ENCODE data around the gene SPART.

SPART gene

GRCh38 chr13:36347531-36348210 lies 1.5 kb upstream of the SPART start:
- H2AFZ ChIP-seq (ENCODE audit: low read depth, low read length) = no peak overlapping the region
- H3K27me3 ChIP-seq (ENCODE audit: control insufficient read depth in 1 of 2, insufficient read depth in 1 of 2, low read length in 2 of 2) = no peaks in the 10 kb centered on the region
- H3K4me3 ChIP-seq (ENCODE audit: insufficient read depth in 1 of 2, low read depth in 1 of 2, low read length in 2 of 2) = peak overlapping the region in 1 of 2 experiments; percentile 90
- no peak overlapping the region for H3K18ac ChIP-seq (ENCODE audit: low read depth in 1 of 2, low read length in 2 of 2)
- peak overlapping the region; percentile 4 for H4K8ac ChIP-seq (ENCODE audit: low read length)
- H3K27ac ChIP-seq (ENCODE audit: low read length, poor library complexity, severe bottlenecking) = no peak overlapping the region
- H3K23ac ChIP-seq (ENCODE audit: low read length in 2 of 2) = no peak overlapping the region
- no peaks in the 10 kb centered on the region for H3K9me3 ChIP-seq (ENCODE audit: control insufficient read depth, low read length)
- H3K79me1 ChIP-seq (replicated peaks; ENCODE audit: low read length, poor library complexity, severe bottlenecking) = peaks cover 9% of the 10 kb centered on the region
- H3K4me2 ChIP-seq (ENCODE audit: low read length, poor library complexity, severe bottlenecking) = no peak overlapping the region
- no peaks in the 10 kb centered on the region for H3K36me3 ChIP-seq (ENCODE audit: control insufficient read depth in 1 of 2, insufficient read depth in 2 of 2, low read depth in 1 of 2, low read length in 2 of 2)
- WGBS = 98% methylated on average over 7 of the region's 10 CpGs
- H4K91ac ChIP-seq (ENCODE audit: low read length) = no peak overlapping the region
- no peak overlapping the region for H2BK12ac ChIP-seq (ENCODE audit: low read length in 2 of 2)
- H3K4me1 ChIP-seq (ENCODE audit: control insufficient read depth, insufficient read depth, low read depth, low read length) = peaks cover 6% of the 10 kb centered on the region
- peak overlapping the region in 1 of 2 experiments; percentile 47 for H3K4ac ChIP-seq (ENCODE audit: low read depth in 1 of 2, low read length in 2 of 2)
- H3K9ac ChIP-seq (ENCODE audit: low read length) = peak overlapping the region; percentile 100
- no peak overlapping the region for H2BK120ac ChIP-seq (ENCODE audit: low read depth, low read length)
- no peak overlapping the region for H2BK5ac ChIP-seq (ENCODE audit: low read depth, low read length, poor library complexity, severe bottlenecking)
- no peak overlapping the region for H2AK5ac ChIP-seq (ENCODE audit: low read length, severe bottlenecking)
- H3K14ac ChIP-seq (ENCODE audit: low read length in 2 of 2) = no peak overlapping the region
- peak overlapping the region; percentile 64 for H2BK15ac ChIP-seq (ENCODE audit: low read depth, poor library complexity, severe bottlenecking)
- DNase-seq = no peak

GRCh38 chr13:36345438-36346221 lies 564 bp downstream of the SPART start:
- Histone ChIP-seq H3K4me1 (ENCODE audit: control insufficient read depth, insufficient read depth, low read depth, low read length) (peaks cover 6% of the 10 kb centered on the region), H3K4me3 (ENCODE audit: insufficient read depth in 1 of 2, low read depth in 1 of 2, low read length in 2 of 2) (peak overlapping the region; percentile 66 to 90), H2BK12ac (ENCODE audit: low read length in 2 of 2) (no peak overlapping the region), H2BK120ac (ENCODE audit: low read depth, low read length) (peak overlapping the region; percentile 94), H3K18ac (ENCODE audit: low read depth in 1 of 2, low read length in 2 of 2) (peak overlapping the region; percentile 93 to 99), H3K14ac (ENCODE audit: low read length in 2 of 2) (peak overlapping the region in 1 of 2 experiments; percentile 0), H3K9me3 (ENCODE audit: control insufficient read depth, low read length) (no peaks in the 10 kb centered on the region), H4K91ac (ENCODE audit: low read length) (peak overlapping the region; percentile 99), H2AK5ac (ENCODE audit: low read length, severe bottlenecking) (no peak overlapping the region), H3K27me3 (ENCODE audit: control insufficient read depth in 1 of 2, insufficient read depth in 1 of 2, low read length in 2 of 2) (no peaks in the 10 kb centered on the region), H4K8ac (ENCODE audit: low read length) (peak overlapping the region; percentile 94), H3K36me3 (ENCODE audit: control insufficient read depth in 1 of 2, insufficient read depth in 2 of 2, low read depth in 1 of 2, low read length in 2 of 2) (no peaks in the 10 kb centered on the region), H2BK5ac (ENCODE audit: low read depth, low read length, poor library complexity, severe bottlenecking) (peak overlapping the region; percentile 98), H3K4ac (ENCODE audit: low read depth in 1 of 2, low read length in 2 of 2) (peak overlapping the region; percentile 80 to 92), H3K9ac (ENCODE audit: low read length) (peak overlapping the region; percentile 100), H2AFZ (ENCODE audit: low read depth, low read length) (no peak overlapping the region), H3K27ac (ENCODE audit: low read length, poor library complexity, severe bottlenecking) (peak overlapping the region; percentile 86), H2BK15ac (ENCODE audit: low read depth, poor library complexity, severe bottlenecking) (peak overlapping the region; percentile 61), H3K23ac (ENCODE audit: low read length in 2 of 2) (no peak overlapping the region), H3K4me2 (ENCODE audit: low read length, poor library complexity, severe bottlenecking) (peak overlapping the region; percentile 20), H3K79me1 (replicated peaks; ENCODE audit: low read length, poor library complexity, severe bottlenecking) (peaks cover 11% of the 10 kb centered on the region)
- peak; percentile 95 for DNase-seq
- under 1% methylated on average over 48 of the region's 50 CpGs for WGBS

GRCh38 chr13:36344886-36345437 lies 1.2 kb downstream of the SPART start:
- peak overlapping the region; percentile 100 for H3K9ac ChIP-seq (ENCODE audit: low read length)
- no peak overlapping the region for H3K18ac ChIP-seq (ENCODE audit: low read depth in 1 of 2, low read length in 2 of 2)
- no peaks in the 10 kb centered on the region for H3K9me3 ChIP-seq (ENCODE audit: control insufficient read depth, low read length)

GRCh38 chr13:36344173-36344572 lies 2.0 kb downstream of the SPART start:
- H3K23ac ChIP-seq (ENCODE audit: low read length in 2 of 2) = no peak overlapping the region
- no peaks in the 10 kb centered on the region for H3K36me3 ChIP-seq (ENCODE audit: control insufficient read depth in 1 of 2, insufficient read depth in 2 of 2, low read depth in 1 of 2, low read length in 2 of 2)
- peak overlapping the region; percentile 100 for H3K9ac ChIP-seq (ENCODE audit: low read length)
- peaks cover 6% of the 10 kb centered on the region for H3K4me1 ChIP-seq (ENCODE audit: control insufficient read depth, insufficient read depth, low read depth, low read length)
- no peak overlapping the region for H3K18ac ChIP-seq (ENCODE audit: low read depth in 1 of 2, low read length in 2 of 2)
- peak overlapping the region in 1 of 2 experiments; percentile 90 for H3K4me3 ChIP-seq (ENCODE audit: insufficient read depth in 1 of 2, low read depth in 1 of 2, low read length in 2 of 2)
- no peak overlapping the region for H3K4ac ChIP-seq (ENCODE audit: low read depth in 1 of 2, low read length in 2 of 2)
- no peaks in the 10 kb centered on the region for H3K27me3 ChIP-seq (ENCODE audit: control insufficient read depth in 1 of 2, insufficient read depth in 1 of 2, low read length in 2 of 2)
- H2BK12ac ChIP-seq (ENCODE audit: low read length in 2 of 2) = no peak overlapping the region
- peak; percentile 89 for DNase-seq
- no peak overlapping the region for H2BK5ac ChIP-seq (ENCODE audit: low read depth, low read length, poor library complexity, severe bottlenecking)
- WGBS = 89% methylated on average over 5 of the region's 6 CpGs
- no peak overlapping the region for H4K91ac ChIP-seq (ENCODE audit: low read length)
- H3K79me1 ChIP-seq (replicated peaks; ENCODE audit: low read length, poor library complexity, severe bottlenecking) = peaks cover 9% of the 10 kb centered on the region
- no peak overlapping the region for H3K14ac ChIP-seq (ENCODE audit: low read length in 2 of 2)
- H3K9me3 ChIP-seq (ENCODE audit: control insufficient read depth, low read length) = no peaks in the 10 kb centered on the region
- no peak overlapping the region for H2BK120ac ChIP-seq (ENCODE audit: low read depth, low read length)
- no peak overlapping the region for H3K27ac ChIP-seq (ENCODE audit: low read length, poor library complexity, severe bottlenecking)
- H3K4me2 ChIP-seq (ENCODE audit: low read length, poor library complexity, severe bottlenecking) = no peak overlapping the region
- H2AK5ac ChIP-seq (ENCODE audit: low read length, severe bottlenecking) = no peak overlapping the region
- H2BK15ac ChIP-seq (ENCODE audit: low read depth, poor library complexity, severe bottlenecking) = no peak overlapping the region
- no peak overlapping the region for H4K8ac ChIP-seq (ENCODE audit: low read length)
- H2AFZ ChIP-seq (ENCODE audit: low read depth, low read length) = no peak overlapping the region

More at GRCh38 chr13:36344886-36345437, 1.2 kb downstream of the SPART start:
- no peak for DNase-seq
- no peak overlapping the region for H2AFZ ChIP-seq (ENCODE audit: low read depth, low read length)
- H3K27ac ChIP-seq (ENCODE audit: low read length, poor library complexity, severe bottlenecking) = peak overlapping the region; percentile 86
- no peak overlapping the region for H3K14ac ChIP-seq (ENCODE audit: low read length in 2 of 2)
- H3K27me3 ChIP-seq (ENCODE audit: control insufficient read depth in 1 of 2, insufficient read depth in 1 of 2, low read length in 2 of 2) = no peaks in the 10 kb centered on the region
- no peak overlapping the region for H4K91ac ChIP-seq (ENCODE audit: low read length)
- peaks cover 6% of the 10 kb centered on the region for H3K4me1 ChIP-seq (ENCODE audit: control insufficient read depth, insufficient read depth, low read depth, low read length)
- H3K4me2 ChIP-seq (ENCODE audit: low read length, poor library complexity, severe bottlenecking) = peak overlapping the region; percentile 76
- H3K23ac ChIP-seq (ENCODE audit: low read length in 2 of 2) = no peak overlapping the region
- no peak overlapping the region for H2BK5ac ChIP-seq (ENCODE audit: low read depth, low read length, poor library complexity, severe bottlenecking)
- WGBS = 11% methylated on average over 13 of the region's 14 CpGs
- H2BK120ac ChIP-seq (ENCODE audit: low read depth, low read length) = no peak overlapping the region
- H3K4me3 ChIP-seq (ENCODE audit: insufficient read depth in 1 of 2, low read depth in 1 of 2, low read length in 2 of 2) = peak overlapping the region in 1 of 2 experiments; percentile 90
- no peaks in the 10 kb centered on the region for H3K36me3 ChIP-seq (ENCODE audit: control insufficient read depth in 1 of 2, insufficient read depth in 2 of 2, low read depth in 1 of 2, low read length in 2 of 2)
- H3K79me1 ChIP-seq (replicated peaks; ENCODE audit: low read length, poor library complexity, severe bottlenecking) = peaks cover 11% of the 10 kb centered on the region
- H2BK12ac ChIP-seq (ENCODE audit: low read length in 2 of 2) = no peak overlapping the region
- H2BK15ac ChIP-seq (ENCODE audit: low read depth, poor library complexity, severe bottlenecking) = no peak overlapping the region
- H2AK5ac ChIP-seq (ENCODE audit: low read length, severe bottlenecking) = peak overlapping the region; percentile 44
- peak overlapping the region in 1 of 2 experiments; percentile 75 for H3K4ac ChIP-seq (ENCODE audit: low read depth in 1 of 2, low read length in 2 of 2)
- peak overlapping the region; percentile 27 for H4K8ac ChIP-seq (ENCODE audit: low read length)

Data from mesenchymal stem cell (in vitro differentiated cells and primary cell).